Activated CD4-positive, alpha-beta T cell treated with anti-CD3 and anti-CD28 coated beads for 36 hours (primary cell): ENCODE measurements around the gene NELL1. TPM values are rescaled to one million over a fixed set of nuclear protein-coding genes. Genes with fewer than 3 reads are reported as not detected.

Source experiments
- ATAC-seq: fragments of 200-7000 bp; cut with Tn5 transposase; one replicate; pipeline ENCODE4 v1.10.0; 2021; ENCODE audit warnings: mild to moderate bottlenecking, moderate library complexity
- CTCF ChIA-PET: fragments of 350-600 bp; sonication (Branson Sonifier 250); formaldehyde crosslinking; loops from one replicate; lab custom pipeline; 2021; ENCODE audit warnings: antibody characterized with exemption; lab: Charles Lee
- POLR2A ChIA-PET: fragments of 350-600 bp; sonication (Branson Sonifier 250); formaldehyde crosslinking; loops from one replicate; lab custom pipeline; 2021; ENCODE audit warnings: antibody characterized with exemption, inconsistent platforms; lab: Charles Lee
- DNase-seq: peaks from one replicate; pipeline ENCODE4 v3.0.0-alpha.2; 2020
- H3K27ac Mint-ChIP-seq: one replicate; pipeline ENCODE4 v1.8.0; 2021; ENCODE audit warnings: mixed read lengths
- H3K27me3 Mint-ChIP-seq: one replicate; pipeline ENCODE4 v1.8.0; 2021; ENCODE audit warnings: mixed read lengths
- H3K36me3 Mint-ChIP-seq: one replicate; pipeline ENCODE4 v1.8.0; 2021; ENCODE audit warnings: low read depth, mixed read lengths
- H3K4me1 Mint-ChIP-seq: one replicate; pipeline ENCODE4 v1.8.0; 2021; ENCODE audit warnings: mixed read lengths
- H3K4me3 Mint-ChIP-seq: one replicate; pipeline ENCODE4 v1.8.0; 2021; ENCODE audit warnings: mild to moderate bottlenecking, moderate library complexity, mixed read lengths
- H3K9me3 Mint-ChIP-seq: one replicate; pipeline ENCODE4 v1.8.0; 2021; ENCODE audit warnings: low read depth, mixed read lengths
- intact Hi-C, 2 experiments: fragments of 100-400 bp; cut with DNase I in 1 of 2; cut with micrococcal nuclease in 1 of 2; formaldehyde crosslinking; loops; one replicate each; pipeline versions ENCODE4 v1.14.2 to v1.15.1; 2022 to 2024; cut with DNase I, micrococcal nuclease
- total RNA-seq, 2 experiments: library from RNA; stranded (reverse); gene quantifications; one replicate each; pipeline ENCODE4 v1.2.3, GENCODE V29; 2021

NELL1 gene
- total RNA-seq, 2 experiments from 2014 or later: not detected

DNA sequence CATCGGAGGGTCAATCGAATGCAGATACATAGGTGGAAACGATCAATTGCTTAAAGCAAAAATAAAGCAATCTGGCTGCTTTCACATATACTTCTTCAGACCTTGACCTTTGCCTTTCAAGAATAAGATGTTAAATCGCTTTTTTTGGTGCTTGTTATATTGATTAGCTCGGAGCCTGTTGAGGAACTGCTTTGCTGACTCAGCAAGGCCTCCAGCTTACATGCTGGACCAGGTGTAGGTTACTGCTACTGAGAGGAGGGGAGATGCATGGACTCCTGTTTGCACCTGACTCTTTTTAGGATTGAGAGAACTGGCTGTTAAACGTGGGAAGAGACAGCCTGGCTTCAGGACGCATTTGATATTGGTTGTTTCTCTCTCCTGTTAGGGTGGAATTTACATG, 31.3 kb upstream of the NELL1 start:
- H3K9me3 Mint-ChIP-seq: no peaks in the 10 kb centered on the region
- peaks cover 2% of the 10 kb centered on the region for H3K27me3 Mint-ChIP-seq
- DNase-seq (no peak), ATAC-seq (no peak)
- ChIA-PET CTCF (interaction anchor here (0.6 to 1.5 kb wide), 2 partner anchors 10 to 28 kb away, joined by 3 to 5 read pairs; no protein-coding TSS in a partner anchor), POLR2A (no interaction called here)
- H3K27ac Mint-ChIP-seq: no peak overlapping the region
- no peaks in the 10 kb centered on the region for H3K36me3 Mint-ChIP-seq
- no peak overlapping the region for H3K4me3 Mint-ChIP-seq
- intact Hi-C loops: no loop called here
- H3K4me1 Mint-ChIP-seq: no peaks in the 10 kb centered on the region

GRCh38 chr11:20639688-20640087, 29.7 kb upstream of the NELL1 start:
- Mint-ChIP-seq H3K27ac (no peak overlapping the region), H3K4me3 (no peak overlapping the region), H3K36me3 (no peaks in the 10 kb centered on the region), H3K9me3 (no peaks in the 10 kb centered on the region), H3K4me1 (no peaks in the 10 kb centered on the region), H3K27me3 (peaks cover 2% of the 10 kb centered on the region)
- ATAC-seq (no peak), DNase-seq (no peak)
- CTCF ChIA-PET: no interaction called here
- intact Hi-C loops: no loop called here
- POLR2A ChIA-PET: no interaction called here

- Mint-ChIP-seq H3K36me3 (no peaks in the 10 kb centered on the region), H3K4me1 (no peaks in the 10 kb centered on the region), H3K27ac (no peak overlapping the region), H3K27me3 (peaks cover 2% of the 10 kb centered on the region), H3K9me3 (no peaks in the 10 kb centered on the region), H3K4me3 (no peak overlapping the region)
- POLR2A ChIA-PET: no interaction called here
- DNase-seq (no peak), ATAC-seq (no peak)
- intact Hi-C loops: no loop called here
- CTCF ChIA-PET: no interaction called here
Observed at GRCh38 chr11:20640401-20640800, 29.0 kb upstream of the NELL1 start.

DNA sequence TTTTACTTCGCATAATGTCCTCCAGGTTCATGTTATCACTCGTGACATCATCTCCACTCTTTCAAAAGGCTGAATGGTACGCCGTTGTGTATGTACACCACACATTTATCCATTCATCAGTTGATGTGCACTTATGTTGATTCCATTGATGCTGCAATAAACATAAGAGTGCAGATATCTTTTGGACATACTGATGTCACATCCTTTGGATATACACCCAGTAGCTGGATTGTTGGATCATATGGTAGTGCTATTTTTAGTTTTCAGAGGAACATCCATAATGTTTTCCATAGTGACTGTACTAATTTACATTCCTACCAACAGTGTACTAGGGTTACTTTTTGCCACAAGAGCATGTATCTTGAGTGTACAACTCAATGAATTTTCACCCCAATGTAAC, 25.0 kb upstream of the NELL1 start:
- intact Hi-C loops: no loop called here
- no peaks in the 10 kb centered on the region for H3K9me3 Mint-ChIP-seq
- ChIA-PET POLR2A (no interaction called here), CTCF (no interaction called here)
- peaks cover 2% of the 10 kb centered on the region for H3K27me3 Mint-ChIP-seq
- ATAC-seq (no peak), DNase-seq (no peak)
- H3K36me3 Mint-ChIP-seq: no peaks in the 10 kb centered on the region
- no peak overlapping the region for H3K27ac Mint-ChIP-seq
- H3K4me1 Mint-ChIP-seq: no peaks in the 10 kb centered on the region
- H3K4me3 Mint-ChIP-seq: no peak overlapping the region

DNA sequence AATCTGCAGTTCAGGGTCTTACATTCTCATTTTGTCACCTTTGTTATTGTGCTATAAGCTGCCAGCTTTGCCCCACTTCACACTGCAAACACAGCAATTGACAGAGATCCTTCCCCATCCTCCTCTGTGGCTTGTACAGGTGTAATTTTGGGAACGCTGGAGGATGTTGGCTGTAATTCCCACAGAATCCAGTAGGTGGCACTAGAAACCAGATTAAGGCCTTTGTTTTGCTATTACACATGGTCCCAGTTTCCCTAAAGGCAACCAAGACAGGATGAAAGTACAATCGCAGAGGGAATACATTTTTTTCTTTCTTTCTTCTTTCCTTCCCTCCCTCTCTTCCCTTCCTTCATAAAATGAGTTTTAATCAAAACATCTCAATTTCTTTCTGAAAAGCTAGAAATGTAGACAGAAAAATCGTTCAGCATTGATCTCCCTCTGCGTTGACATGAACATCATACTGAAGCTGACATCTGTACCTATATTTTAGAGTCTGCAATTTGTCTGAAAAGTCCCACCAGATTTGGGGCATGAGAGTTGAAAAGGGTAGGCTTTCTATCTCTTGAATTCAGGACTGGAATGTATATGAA, 21.3 kb upstream of the NELL1 start:
- ChIA-PET CTCF (interaction anchor here (0.7 to 2.4 kb wide), 10 partner anchors 9 to 1656 kb away, joined by 3 to 14 read pairs (median 4); no protein-coding TSS in a partner anchor), POLR2A (no interaction called here)
- Mint-ChIP-seq H3K36me3 (no peaks in the 10 kb centered on the region), H3K4me3 (no peak overlapping the region), H3K9me3 (no peaks in the 10 kb centered on the region), H3K27ac (no peak overlapping the region), H3K4me1 (no peaks in the 10 kb centered on the region), H3K27me3 (peaks cover 9% of the 10 kb centered on the region)
- ATAC-seq: no peak
- DNase-seq: peak; percentile 50
- intact Hi-C loops: loop anchor here (1.0 to 5.0 kb wide), 7 partner anchors 24 to 1656 kb away; no protein-coding TSS in a partner anchor

- ATAC-seq (no peak), DNase-seq (no peak)
- Mint-ChIP-seq H3K27ac (no peak overlapping the region), H3K4me1 (no peaks in the 10 kb centered on the region), H3K9me3 (no peaks in the 10 kb centered on the region), H3K27me3 (peaks cover 18% of the 10 kb centered on the region), H3K4me3 (no peak overlapping the region), H3K36me3 (no peaks in the 10 kb centered on the region)
- POLR2A ChIA-PET: no interaction called here
- intact Hi-C loops: no loop called here
- CTCF ChIA-PET: interaction anchor here (0.7 kb wide), 1 partner anchor 1567 kb away, joined by 3 read pairs; no protein-coding TSS in a partner anchor
Observed at GRCh38 chr11:20652150-20652806, 17.1 kb upstream of the NELL1 start.

DNA sequence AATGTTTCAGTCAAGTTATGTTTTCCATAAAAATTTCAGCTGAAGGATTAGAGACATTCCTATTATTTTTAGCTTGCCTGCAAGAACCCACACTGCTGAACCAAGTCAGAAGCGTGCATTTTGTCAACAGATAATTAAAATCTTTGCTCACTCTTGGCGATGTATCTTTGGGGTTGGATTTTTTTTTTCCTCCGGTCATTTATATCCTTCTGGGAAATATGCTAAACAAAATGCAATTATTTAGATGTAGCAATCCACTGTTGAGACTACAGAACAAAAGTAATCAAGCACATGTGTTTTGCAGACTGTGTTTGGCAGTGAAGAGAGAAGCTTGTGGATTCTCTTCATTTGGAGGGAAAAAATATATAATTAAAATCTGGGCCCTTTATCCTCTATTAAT, 15.3 kb upstream of the NELL1 start:
- Mint-ChIP-seq H3K9me3 (no peaks in the 10 kb centered on the region), H3K36me3 (no peaks in the 10 kb centered on the region), H3K27ac (no peak overlapping the region), H3K27me3 (peaks cover 21% of the 10 kb centered on the region), H3K4me1 (no peaks in the 10 kb centered on the region), H3K4me3 (no peak overlapping the region)
- intact Hi-C loops: no loop called here
- no peak for DNase-seq
- no peak for ATAC-seq
- ChIA-PET CTCF (no interaction called here), POLR2A (no interaction called here)

DNA sequence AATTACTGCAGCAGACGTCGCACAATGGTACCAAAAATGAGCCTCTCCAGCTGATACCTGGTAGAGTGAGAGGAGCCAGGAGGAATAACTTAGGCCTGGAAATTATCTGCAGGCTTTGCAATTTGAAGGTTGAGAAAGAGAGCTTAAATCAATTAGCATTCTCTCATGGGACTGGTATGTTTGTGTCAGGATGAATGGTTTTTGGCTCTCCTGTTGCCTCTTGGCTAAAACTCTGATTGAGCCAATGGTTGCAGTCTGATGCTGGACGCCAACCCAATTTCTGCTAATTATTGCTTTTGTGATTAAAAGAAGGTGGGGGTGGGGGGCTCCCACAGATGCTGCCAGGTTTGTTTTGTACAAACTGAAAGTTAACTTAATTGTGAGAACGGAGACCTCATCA, 12.5 kb upstream of the NELL1 start:
- Mint-ChIP-seq H3K27me3 (peaks cover 20% of the 10 kb centered on the region), H3K4me3 (no peak overlapping the region), H3K36me3 (no peaks in the 10 kb centered on the region), H3K27ac (no peak overlapping the region), H3K4me1 (no peaks in the 10 kb centered on the region), H3K9me3 (no peaks in the 10 kb centered on the region)
- POLR2A ChIA-PET: no interaction called here
- ATAC-seq: no peak
- CTCF ChIA-PET: interaction anchor here (0.7 to 3.0 kb wide), 4 partner anchors 9 to 1944 kb away, joined by 3 to 14 read pairs (median 3); no protein-coding TSS in a partner anchor
- intact Hi-C loops: no loop called here
- no peak for DNase-seq

- POLR2A ChIA-PET: no interaction called here
- CTCF ChIA-PET: interaction anchor here (3.0 kb wide), 1 partner anchor 10 kb away, joined by 14 read pairs; no protein-coding TSS in a partner anchor
- H3K4me3 Mint-ChIP-seq: no peak overlapping the region
- no peak overlapping the region for H3K27ac Mint-ChIP-seq
- no peaks in the 10 kb centered on the region for H3K4me1 Mint-ChIP-seq
- peaks cover 17% of the 10 kb centered on the region for H3K27me3 Mint-ChIP-seq
- ATAC-seq: no peak
- DNase-seq: no peak
- H3K9me3 Mint-ChIP-seq: peaks cover 5% of the 10 kb centered on the region
- no peaks in the 10 kb centered on the region for H3K36me3 Mint-ChIP-seq
- intact Hi-C loops: no loop called here
Observed at GRCh38 chr11:20658135-20658534, 11.3 kb upstream of the NELL1 start.

DNA sequence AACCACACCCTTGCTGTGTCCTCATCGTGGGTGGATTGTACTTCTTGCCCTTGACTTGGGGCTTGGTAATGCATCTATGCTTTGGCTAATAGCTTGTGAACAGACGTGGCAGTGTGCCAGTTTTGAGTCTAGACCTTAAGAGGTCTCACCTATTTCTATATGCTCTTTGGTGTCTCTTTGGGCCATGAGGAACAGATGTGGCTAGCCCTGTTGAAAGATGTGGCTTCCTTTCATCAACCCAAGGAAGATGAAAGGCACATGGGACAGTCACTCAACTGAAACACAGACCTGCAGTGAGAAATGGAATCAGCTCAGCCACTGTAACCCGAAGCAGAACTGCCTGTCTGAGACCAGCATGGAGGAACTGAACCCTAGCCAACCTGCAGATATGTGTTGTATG, 7.9 kb upstream of the NELL1 start:
- POLR2A ChIA-PET: no interaction called here
- DNase-seq: no peak
- no peaks in the 10 kb centered on the region for H3K36me3 Mint-ChIP-seq

GRCh38 chr11:20661850-20662249, 7.5 kb upstream of the NELL1 start:
- Mint-ChIP-seq H3K36me3 (no peaks in the 10 kb centered on the region), H3K9me3 (peaks cover 5% of the 10 kb centered on the region), H3K27ac (no peak overlapping the region), H3K4me1 (no peaks in the 10 kb centered on the region), H3K27me3 (peaks cover 27% of the 10 kb centered on the region), H3K4me3 (no peak overlapping the region)
- intact Hi-C loops: no loop called here
- ChIA-PET POLR2A (no interaction called here), CTCF (no interaction called here)
- DNase-seq: no peak
- no peak for ATAC-seq

More for the DNA sequence above, 7.9 kb upstream of the NELL1 start:
- H3K9me3 Mint-ChIP-seq: peaks cover 5% of the 10 kb centered on the region
- no peak overlapping the region for H3K4me3 Mint-ChIP-seq
- CTCF ChIA-PET: no interaction called here
- H3K4me1 Mint-ChIP-seq: no peaks in the 10 kb centered on the region
- peaks cover 24% of the 10 kb centered on the region for H3K27me3 Mint-ChIP-seq
- no peak overlapping the region for H3K27ac Mint-ChIP-seq
- intact Hi-C loops: no loop called here
- no peak for ATAC-seq
